UCSD-AML1 (cell line): ENCODE results near the gene CAMSAP1.

Experiments
- DNase-seq: peaks from one replicate; lab custom pipeline; 2025; ENCODE audit not compliant: unreplicated experiment; lab: John Stamatoyannopoulos, UW

The CAMSAP1 gene

DNA sequence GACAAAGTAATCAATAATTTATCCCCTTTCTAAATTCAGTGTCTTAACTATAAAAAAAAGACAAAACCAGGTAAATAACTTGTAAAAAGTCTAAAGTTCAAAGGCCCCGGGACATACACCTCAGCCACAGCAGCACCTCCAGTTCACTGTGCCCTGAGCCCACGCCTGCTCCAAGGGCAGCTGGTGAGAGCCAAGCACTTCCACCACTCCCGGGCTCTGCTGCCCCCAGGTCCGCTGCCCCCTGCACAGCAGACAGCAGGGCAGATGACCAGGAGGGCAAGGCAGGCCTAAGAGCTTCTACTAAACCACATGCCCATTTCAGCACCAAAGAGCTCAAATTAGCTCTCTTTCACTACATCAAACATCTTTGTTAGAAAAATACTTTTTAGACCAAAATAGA, 91.9 kb downstream of the CAMSAP1 start:
- no peak for DNase-seq

DNA sequence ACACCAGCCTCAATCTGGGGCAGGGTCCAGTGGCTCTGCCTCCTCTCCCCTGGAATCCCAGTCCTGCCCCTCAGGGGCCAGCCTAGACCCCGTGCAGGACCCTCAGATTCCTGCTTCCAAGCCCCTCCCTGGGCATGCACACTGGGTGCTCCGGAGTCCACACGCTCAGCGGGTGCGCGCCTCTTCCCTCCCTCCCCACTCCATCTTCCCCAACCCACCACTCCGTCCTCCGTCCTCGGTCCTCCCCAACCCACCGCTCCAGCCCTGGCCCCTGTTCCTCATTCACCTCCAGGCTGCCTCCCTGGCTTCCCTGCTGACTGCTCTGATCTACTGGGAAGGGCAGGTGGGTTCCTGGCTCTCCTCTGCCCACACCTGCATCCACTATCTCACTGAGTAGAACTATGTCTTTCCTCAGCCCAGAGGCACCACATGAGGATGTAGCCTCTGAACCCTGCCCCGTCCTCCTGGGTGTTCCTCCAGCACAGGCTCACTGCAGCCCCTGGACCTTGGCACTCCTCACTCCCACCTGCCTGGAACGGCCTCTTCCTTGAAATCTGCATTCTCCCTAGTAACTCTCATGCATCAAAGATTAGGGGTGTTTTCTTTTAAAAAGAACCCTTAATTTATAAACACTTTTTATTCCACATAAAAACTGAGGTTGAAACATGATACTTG, 92.8 kb downstream of the CAMSAP1 start:
- DNase-seq = no peak

DNA sequence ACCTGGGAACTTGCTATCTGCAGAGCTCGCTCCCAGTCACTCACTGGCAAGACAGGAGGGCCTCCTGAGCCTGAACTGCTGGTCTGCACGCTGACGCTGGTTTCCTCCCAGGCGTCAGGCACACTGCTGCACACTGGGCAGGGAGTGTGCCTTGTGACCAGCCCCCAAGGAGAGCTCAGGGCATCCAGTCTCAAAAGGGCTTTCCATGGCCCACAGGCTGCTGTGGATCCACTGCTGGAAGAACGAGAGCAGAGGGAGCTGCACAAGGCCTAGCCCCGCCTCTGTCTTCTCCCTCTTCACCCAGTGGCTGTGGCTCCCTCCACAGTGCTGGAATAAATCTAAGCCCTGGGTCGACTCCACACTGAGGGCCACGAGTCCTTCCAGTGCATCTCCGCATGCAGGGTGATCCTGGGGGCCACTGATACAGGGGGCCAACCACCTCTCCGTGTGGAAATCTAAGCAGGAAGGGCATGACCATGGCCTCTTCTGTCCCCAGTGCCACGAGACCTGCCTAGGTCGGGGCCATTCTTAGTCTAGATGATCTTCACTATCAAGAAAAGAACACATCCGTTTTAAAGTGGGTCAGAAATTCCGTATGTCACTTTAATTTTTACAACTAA, 93.6 kb downstream of the CAMSAP1 start:
- no peak for DNase-seq

DNA sequence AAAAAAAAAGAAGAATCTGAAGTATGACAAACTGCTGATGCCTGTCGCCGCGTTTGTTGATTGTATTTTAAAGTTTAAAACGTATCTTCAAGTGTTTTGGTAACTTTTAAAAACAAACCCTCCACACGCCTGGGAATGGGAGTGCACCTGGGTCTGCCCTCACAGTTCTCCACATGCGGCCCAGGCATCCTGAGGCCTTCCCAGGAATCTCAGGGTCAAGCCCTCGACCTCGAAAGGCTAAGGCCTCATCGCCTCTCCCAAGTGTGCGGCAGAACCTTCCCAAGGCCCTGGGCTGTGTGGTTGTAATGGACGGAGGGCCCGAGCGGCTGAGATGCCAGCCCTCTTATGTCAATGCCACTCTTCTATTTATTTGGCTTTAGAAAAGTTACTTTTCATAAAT, 94.4 kb downstream of the CAMSAP1 start:
- DNase-seq = no peak

DNA sequence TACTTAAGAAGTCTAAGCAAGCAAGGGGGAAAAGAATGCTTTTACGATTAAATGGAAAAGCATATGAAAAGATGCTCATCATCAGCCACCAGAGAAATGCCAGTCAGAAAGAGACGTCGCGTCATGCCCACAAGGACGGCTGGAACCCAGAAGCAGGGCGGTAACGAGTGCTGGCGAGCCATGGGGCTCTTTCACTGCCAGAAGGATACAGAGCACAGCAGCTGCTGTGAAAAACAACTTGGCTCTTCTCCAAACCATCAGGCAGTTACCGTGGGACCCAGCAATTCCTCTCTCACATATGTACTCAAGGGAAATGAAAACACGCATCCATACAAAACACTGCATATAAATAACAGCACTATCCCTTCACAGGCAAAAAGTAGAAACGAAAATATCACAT, 95.5 kb downstream of the CAMSAP1 start:
- no peak for DNase-seq

DNA sequence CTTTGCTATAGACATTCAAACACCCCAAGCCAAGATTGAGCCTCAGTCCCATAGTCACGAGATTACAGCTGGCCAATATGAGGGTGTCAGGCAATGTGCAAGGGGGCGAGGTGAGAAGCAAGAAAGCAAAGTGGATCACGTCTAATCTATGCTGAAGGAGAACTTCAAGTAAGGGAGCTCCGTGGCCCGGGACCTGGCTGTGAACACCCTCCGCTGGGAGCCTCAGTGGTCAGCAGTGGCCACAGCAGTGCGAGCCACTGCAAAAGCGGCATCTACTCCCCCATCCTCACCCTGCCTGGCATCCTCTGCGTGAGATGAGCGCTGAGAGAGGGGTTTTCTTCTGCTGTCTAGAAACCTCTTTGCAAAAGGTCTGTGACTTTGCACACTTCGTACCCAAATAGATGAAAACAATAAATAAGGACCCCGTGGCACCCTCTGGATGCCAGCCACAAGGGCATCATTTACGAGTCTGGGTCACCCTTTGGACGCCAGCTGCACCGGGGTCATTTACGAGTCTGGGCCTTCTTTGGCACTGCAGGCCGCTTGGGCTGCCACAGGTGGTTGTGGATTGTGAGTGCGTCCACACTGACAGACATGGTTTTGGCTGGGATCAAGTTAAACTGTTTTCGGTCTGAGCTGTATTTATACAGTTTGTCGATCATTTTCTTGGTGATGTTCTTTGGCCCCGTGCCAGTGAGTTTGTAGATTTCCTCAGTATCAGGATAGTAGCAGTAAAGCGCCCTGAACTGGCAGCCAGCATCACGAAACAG, 96.4 kb downstream of the CAMSAP1 start:
- DNase-seq = no peak

DNA sequence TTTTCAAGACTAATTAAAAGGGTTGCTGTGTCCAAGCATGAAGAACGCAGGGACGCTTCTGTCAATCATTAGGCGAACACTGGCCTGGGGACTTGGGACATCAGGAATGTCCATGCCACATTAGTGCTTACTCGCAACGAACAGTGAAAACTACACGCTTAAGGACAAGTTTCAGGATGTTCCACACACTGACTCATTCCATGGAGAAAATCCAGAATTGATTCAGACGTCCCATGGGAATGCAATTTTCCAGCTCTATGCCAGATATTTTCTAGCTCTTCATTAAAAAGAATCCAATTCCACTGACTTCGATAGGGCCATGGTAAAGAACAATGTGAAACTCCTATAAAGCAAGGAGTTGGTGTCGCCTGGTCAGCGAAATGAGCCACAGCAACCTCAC, 98.2 kb downstream of the CAMSAP1 start:
- no peak for DNase-seq

DNA sequence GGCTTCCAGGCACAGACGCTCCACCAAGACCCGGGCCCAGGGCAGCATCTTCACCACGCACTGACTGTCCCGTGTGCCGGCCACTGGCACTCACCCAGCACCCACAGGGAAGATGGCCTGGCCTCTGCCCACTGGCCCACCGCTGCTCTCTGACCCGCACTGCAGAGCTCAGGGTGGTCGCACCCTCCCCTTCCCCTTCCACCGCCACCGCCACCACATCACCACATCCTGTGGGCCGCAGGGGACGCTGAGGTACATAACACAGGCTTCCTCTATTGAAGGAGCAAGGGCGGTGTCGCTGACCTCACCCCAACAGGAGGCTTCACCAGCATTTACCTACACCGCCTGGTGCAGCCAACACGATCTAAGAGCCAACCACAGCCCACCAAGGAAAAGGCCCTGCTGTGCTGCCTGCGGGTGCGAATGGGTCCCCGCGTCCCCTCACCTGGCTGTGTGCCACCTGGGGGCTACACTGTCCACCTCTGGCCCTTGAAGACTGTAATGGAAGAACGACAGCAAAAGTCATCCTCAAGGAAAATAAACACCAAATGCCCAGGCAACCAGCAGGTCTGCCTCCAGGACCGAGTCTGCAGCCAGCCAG, 101.8 kb downstream of the CAMSAP1 start:
- peak; percentile 25 for DNase-seq

DNA sequence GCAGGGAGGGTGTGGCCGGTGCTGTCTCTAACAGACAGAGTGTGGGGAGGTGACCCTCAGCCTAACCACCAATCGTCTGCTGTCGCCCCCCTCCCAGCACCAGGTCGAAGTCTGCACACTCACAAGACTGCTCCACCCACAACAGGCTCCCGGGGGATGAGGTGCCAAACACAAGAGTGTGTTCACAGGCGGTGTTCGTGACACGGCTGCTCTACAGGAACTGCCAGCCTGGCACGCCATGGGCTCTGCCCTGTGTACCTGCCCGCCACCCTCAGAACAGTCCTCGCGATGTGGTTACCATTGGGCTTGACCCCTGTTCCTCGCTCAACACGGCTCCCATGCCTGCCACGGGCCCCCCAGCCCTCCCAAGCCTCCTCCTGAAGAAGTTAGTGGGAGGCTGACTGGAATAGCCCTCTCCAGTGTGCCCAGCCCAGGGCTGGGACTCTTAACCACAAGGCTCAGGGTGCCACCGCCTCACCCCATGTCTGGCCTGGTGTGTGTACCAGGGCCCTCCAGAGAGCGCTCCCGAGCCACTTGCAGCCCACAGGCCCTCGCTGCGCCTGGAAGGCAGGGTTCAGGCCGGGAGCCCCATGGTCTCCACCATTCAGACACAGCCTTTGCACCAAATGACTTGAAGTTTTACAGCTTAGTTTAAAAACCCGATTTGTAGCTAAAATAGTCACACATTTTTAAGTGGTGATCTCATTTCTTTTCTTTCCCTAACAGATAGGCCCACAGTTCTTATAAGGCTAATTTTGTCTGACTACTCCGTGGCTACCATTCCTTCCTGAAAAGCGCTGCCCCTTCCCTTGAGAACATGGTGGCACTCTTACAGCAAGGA, 102.5 kb downstream of the CAMSAP1 start:
- peak; percentile 23 for DNase-seq

DNA sequence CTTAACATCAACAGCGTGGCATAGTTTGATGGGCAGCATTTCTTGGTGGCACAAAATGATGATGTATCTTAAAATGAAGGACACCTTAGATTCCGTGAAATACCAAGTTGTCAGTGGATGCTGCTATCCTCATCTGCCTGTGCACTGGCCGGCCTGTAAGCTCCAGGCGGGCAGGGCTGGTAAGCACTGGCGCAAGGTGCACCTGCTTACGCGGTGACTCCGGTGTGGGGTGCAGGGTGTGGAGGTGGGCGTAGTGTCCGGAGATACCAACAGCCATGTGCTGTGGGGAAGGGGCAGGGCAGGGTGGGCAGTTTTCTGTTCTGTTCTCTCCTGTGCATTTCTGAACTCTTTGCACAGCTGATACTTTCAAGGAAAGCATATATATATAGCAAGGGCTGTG, 103.9 kb downstream of the CAMSAP1 start:
- no peak for DNase-seq

DNA sequence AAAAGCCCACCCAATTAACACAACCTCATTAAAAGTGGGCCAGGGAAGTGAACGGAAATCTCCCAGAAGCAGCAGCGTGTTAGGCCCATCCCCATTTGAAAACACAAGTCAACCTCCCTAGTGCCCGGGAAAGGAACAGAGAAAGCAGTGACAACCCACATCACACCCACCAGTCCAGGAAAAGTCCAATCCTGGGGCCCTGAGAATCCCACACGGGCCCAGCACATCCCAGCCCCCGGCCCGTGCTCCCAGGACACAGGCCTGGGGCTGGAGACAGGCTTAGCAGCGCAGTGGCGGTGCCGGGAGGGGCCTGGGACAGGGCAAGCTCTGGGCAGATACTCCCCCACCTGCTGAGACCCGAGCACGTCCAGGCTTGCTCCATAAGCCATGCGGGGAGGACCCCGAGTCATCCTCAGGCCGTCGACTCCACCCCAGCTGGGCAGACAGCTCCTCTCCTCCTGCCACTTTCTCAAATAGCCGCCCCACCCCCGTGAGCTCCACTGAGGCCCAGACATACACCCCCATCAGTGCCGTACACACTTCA, 104.4 kb downstream of the CAMSAP1 start:
- DNase-seq = no peak

DNA sequence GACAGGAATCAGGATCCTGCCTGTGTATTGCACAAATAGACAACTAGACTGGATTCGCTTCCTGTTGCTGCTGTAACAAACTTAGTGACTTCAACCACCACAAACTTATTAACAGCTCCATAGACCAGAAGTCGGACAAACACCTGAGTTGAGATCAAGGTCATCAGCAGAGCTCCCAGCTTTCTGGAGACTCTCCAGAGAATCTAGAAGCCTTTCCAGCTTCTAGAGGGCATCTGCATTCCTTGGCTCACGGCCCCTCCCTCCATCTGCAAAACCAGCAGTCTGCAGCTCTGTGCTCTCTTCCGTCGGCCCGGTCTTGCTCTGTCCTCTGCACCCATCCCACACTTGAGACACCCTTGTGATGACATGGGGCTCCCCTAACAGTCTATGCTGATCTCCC, 106.3 kb downstream of the CAMSAP1 start:
- DNase-seq = no peak

DNA sequence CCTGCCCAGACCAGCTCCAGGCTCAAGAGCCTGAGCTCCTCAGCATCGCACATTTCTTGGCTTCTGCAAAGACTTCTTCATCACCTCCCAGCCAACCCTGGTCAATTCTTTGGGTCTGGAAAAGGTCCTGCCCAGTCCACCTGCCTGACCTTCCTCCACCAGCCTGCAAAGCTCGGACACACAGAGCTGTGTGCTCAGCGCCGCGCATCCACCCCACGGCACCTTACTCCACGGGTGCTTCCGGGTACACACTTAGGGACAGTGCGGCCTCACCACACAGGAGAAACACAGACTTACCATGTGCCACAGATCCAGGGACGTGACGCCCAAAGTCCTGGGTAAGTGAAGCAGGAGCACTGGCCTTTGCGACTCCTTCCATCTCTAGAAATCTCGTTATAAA, 108.1 kb downstream of the CAMSAP1 start:
- no peak for DNase-seq

DNA sequence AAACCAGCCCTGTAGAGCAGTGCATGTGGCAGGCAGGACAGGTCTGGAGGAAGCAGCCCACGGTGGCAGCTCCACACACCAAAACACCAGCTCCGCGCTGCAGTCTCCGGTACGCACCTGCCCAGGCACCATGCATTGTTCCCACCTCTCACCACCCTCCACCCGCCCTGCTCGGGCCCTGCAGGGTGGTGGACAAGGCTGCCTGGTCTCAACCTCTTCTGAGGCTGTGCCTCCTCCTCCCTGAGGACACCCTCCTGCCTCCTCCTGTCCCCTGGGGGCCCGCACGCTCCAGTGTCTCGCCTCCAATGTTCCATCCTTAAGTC, 109.1 kb downstream of the CAMSAP1 start:
- DNase-seq = no peak

DNA sequence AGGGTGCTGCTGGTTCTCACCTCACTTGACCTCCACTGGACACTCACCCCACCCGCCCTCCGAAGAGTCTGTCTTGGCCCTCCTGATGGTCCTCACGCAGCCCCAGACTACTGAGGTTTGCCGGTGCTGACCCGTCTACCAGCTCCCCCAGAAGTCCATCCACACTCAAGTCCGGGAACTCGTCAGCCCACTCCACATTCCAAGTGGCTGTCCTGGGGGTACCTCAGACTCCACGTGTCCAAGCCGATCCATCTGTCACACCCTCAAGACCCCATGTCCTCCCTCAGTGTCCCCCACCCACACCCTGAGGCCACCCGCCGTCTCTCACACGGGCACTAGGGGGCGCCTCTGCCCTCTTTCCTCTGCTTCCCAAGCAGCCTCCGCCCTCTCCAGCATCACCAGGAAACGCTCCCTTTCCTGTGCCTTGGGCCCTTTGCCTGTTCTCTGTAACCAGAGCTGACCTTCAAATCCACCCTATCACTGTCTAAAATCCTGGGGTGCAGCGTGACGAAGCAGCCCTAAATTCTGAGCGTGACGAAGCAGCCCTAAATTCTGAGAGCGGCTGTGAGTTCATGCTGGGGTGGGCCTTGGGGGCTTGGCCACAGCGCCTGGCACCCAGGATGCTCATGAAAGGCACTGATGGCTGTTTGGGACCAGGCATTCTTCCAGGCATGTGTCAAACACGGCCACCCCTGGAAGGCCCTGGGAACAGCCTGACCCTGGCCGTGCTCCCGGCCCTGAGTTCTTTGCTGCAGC, 109.7 kb downstream of the CAMSAP1 start:
- DNase-seq = peak; percentile 60

DNA sequence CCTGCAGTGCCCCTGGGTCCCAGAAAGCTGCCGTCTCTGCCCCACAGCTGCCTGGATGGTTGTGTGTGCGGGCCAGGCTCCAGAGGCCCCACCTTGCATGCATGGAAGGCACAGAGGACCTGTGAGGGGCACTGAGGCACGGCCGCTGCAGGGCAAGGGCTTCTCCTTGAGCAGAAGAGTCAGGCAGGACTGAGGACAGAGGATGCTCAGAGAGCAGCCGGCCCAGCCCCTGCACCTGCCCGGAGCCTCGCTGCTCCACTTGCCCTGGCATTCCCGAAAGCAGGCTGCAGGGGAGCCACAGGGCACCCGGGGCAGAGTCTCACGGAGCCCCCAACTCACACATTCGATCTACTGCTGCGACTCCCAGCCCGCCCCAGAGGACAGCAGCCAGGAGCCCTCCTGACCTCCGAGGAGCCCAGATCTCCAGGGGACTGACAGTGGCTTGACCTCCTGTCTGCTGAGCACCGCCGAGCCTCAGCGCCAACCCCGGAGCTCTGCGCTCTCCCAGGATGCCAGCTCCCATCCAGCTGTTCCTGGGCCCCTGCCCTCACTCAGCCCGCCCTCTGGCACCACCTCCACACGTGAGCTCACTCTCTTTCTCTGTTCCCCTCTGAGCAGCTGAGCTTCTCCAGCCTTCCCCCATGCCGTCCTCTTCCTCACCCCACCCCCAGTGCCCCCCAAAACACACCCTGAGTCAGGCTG, 110.4 kb downstream of the CAMSAP1 start:
- DNase-seq = no peak

DNA sequence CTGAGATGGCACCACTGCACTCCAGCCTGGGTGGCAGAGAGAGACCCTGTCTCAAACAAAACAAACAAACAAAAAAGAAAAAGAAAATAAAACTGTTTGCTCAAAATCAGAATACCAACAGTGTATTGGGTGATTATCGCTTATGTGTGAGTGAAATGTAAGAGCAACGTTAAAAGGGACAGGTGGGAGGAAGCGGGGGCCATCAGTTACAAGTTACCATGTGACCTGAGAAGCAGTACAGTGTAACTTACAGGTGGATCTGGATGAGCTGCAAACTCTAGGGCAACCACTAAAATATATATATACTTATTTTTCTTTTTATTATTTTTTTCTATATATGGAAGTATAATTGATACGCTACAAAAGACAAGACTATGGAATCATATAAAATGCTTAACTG, 112.0 kb downstream of the CAMSAP1 start:
- DNase-seq = no peak

DNA sequence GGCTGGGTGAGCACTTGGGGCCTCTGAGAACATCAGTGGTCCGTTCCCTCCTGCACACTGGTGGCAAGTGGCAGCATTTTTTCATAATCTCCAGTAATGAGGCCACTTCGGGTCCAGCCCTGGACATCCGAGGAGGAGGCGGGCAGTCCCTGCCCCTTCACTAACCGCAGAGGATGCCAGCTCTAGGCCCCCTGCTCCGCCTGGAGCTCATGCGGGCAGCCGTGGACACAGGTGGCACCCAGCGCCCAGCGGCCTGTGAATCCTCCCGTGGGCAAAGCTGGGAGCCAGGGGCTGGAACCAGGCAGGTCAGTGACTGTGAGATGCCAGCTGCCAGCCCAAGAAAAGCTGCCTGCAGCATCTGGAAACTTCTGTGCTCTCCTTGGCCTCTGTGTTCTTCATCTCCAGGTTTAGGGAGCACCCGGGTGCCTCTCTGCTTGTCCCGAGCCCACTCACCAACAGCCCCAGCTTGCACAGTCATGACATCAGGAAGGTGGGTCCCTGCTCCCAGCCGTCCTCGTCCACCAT, 112.9 kb downstream of the CAMSAP1 start:
- no peak for DNase-seq

DNA sequence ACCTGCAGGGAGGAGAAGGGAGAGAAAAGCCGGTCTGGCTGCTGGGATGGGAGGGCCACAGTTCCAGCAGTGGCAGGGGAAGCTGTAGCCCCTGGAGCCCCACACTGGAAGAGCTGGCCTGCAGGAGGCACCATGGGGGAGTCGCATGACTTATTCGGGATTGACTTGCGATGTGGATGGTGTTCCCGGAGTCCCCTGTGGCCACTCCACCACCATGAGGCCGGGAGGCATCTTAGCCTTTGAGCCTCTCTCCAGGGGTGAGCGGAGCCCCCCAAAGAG, 113.3 kb downstream of the CAMSAP1 start:
- no peak for DNase-seq
